Stimulated activated CD8-positive, alpha-beta memory T cell treated with anti-CD3 and anti-CD28 coated beads, Interleukin-15, amount 100 ng/mL, for 1 hour (primary cell): Measurements from ENCODE around the gene CSTB.

ENCODE experiments used
- DNase-seq: peaks from one replicate; pipeline ENCODE4 v3.0.0-alpha.2; 2020; ENCODE audit warnings: low read depth

The CSTB gene

DNA sequence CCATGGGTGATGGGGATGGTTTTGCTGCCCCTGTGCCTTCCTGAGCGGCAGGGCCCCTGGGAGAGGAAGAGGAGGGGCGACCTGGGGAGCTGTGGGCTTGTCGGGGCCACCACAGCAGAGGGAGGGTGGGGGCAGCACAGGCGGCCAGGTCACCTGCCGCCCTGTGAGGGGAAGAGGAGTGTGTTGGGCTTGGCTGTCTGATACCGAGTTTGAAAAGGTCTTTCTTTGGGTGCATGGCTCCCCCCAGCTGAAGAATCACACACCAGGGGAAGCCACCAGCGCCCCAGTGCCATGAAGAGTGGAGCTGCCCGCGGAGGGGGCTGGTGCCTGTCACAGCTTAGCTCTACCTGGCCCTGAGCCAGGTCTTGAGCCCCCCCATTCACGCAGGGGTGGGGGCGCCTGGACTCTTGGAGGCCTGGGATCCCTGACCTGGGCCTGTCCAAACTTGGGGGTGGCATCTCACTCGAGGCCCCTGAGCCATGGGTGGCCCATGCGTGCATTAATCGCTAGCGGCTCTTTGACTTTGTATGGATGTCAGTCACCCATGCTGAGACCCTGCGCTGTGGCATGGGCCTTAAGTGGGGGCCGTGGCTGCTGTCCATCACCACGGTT, 26.4 kb downstream of the CSTB start:
- DNase-seq: no peak

GRCh38 chr21:43748622-43749021, 27.5 kb downstream of the CSTB start:
- DNase-seq: no peak

GRCh38 chr21:43745772-43746517, 30.2 kb downstream of the CSTB start:
- DNase-seq: no peak

GRCh38 chr21:43744725-43745124, 31.4 kb downstream of the CSTB start:
- DNase-seq: no peak

DNA sequence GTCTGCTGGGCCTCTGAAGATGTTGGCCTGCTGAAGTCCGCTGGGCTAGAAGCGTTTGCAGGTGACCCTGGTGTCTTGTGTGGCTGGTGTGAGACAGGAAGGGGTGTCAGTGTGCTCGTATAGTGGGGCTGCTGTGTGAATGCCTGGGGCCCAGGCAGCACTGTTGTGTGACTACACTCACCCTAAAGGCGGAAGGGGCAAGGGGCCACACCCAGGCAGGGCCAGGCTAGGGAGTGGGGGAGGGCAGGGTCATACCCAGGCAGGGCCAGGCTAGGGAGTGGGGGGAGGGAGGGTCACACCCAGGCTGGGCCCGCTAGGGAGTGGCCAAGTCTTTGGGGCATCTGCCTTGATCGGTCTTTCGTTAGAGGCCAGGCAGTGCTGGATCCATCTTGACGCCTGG, 32.2 kb downstream of the CSTB start:
- DNase-seq: no peak

DNA sequence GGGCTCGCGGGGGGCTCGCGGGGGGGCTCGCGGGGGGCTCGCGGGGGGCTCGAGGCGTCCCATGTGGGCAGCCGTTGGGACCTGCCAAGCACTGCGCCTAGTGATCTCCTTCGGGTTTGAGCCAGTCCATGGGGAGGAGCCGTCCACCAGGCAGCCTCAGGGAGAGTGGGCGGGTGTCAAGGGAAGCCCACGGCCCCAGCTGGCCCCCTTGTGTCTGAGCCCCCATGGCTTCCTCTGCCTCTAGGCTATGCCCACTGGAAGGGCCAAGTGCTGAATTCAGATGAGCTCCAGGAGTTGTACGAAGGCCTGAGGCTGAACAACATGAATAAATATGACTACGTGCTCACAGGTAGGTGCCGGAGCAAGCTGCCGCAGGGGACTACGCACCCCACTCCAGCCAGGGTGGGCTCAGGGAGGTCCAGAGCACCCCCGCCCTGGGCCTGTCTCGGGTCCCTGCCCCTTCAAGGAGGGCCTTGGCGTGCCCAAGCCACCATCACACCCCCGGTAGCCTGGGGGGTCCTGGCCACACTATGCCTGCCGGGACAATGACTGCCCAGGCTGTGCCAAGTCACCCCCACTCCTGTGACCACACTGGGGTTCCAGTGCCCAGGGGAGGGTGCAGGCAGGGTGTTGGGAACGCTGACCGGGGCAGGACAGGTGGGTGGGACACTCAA, 34.5 kb downstream of the CSTB start:
- DNase-seq: no peak

GRCh38 chr21:43740497-43741156, 35.5 kb downstream of the CSTB start:
- DNase-seq: no peak

DNA sequence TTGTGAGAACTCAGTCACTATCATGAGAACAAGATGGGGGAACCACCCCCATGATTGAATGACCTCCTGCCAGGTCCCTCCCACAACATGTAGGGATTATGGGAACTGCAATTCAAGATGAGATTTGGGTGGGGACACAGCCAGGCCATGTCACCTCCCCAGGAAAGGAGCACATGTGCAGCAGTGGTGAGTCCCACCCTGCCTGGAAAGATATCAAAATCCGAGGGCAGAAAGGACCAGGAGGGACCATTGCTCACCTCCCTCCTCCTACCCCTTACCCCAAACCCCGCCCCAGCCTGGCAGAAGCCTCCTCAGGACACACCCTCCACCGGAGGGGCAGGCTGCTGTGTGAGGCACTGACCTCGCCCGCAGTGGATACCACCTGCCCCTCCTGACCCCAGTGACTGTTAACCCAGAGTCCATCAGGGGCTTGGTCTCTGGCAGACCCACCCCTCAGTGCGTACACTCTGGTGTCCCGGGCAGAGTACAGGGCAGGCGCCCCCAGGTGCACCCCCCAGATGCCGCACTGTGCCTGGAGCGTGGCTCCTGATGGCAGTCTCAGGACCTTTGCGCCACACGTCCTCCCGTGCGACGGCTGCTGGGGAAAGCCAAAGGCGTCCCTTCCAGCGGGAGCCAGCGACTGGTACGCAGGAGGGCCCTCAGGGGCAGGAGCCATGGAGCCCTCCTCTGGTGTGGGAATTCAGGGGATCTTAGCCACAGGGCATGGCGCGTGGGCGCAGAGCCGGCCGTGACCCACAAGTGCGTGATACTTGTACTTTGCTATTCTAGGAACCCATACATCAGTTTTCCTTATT, 36.3 kb downstream of the CSTB start:
- DNase-seq: no peak

DNA sequence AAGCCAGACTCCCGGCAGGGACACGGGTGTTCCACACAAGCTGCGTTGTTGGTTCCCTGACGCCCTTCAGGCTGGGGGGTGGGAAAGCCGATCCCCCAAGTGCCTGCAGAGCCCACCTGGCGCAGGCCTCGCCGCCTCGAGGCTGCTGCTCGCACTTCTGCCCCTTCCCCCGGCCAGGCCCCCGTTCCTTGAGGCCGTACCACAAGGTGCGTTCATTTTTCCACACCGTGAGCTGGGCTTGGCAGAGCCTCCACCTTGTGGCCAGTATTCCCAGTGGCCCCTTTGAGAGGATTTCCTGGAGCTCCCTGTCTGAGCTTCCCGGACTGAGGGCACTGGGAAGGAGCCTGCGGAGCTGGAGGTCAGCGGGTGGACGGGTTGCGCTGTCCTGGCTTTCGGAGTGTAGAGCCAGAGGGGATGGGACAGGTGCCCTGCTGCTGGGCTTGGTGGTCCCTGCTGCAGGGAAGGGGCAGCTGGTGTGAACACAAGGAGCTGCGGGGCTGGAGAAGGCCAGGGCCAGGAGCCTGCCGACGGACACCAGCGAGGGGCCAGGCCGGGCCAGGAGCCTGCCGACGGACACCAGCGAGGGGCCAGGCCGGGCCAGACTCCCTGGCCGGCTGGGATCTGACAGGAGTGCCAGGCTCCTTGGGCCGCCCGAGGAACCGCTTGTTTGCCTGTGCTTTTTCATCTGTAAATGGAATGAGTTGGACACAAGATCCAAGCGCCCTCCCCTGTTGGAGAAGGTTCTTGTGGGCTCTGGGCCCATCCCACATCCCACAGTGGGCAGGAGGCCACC, 38.8 kb downstream of the CSTB start:
- no peak for DNase-seq

- DNase-seq: no peak
Measured at GRCh38 chr21:43736224-43736883, 39.8 kb downstream of the CSTB start.

DNA sequence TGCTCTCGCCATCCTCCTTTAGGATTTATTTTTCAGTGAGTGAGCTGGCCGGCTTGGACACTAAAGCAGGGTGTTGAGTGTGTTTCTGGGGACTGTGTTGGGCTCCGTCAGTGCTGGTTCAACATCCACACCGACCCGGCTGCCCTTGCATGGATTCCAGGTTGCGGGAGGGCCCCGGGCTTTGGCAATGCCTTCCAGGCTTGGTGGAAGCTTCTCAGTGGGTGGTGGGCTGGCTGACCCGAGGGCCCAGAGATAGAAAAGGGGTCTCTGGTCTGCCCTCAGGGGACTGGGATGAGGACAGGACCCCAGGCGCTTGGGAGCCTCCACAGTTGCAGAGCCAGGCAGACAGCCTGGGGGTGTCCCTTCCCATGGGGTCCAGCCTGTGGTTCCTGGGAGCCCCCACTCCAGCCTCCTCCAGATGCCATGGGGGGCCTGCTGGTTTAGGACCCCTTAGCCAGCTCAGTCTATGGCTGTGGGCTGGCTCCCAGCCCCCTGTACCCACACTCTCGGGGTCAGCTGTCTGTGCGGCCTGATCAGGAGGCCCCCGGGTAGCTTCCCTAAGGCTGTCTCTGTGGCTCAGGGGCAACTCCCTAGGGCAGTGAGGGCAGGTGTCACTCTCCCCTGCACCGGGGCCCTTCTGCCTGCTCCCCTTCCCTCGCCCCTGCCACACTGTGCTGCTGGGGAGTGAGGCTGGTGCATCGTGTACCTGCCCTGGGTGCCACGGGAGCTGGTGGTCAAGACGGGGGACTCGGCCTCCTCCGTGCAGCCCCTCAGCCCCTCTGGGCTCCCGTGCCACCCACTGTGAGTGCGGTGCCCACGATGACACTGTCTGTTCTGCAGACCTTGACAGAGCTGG, 40.6 kb downstream of the CSTB start:
- DNase-seq: no peak

DNA sequence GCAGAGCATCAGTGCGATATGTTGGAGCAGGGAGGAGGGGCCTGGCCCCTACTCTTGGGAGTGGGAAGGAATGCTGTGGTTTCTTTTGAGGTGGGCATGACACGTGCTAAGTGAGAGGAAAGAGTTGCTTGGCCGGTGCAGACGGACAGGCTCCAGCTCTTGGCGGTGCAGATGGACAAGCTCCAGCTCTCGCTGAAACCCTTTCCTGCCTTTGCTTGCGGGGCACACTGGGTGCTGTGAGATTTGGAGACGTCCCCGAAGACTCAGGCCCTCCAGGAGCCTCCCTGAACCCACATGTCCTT, 41.2 kb downstream of the CSTB start:
- DNase-seq: no peak

DNA sequence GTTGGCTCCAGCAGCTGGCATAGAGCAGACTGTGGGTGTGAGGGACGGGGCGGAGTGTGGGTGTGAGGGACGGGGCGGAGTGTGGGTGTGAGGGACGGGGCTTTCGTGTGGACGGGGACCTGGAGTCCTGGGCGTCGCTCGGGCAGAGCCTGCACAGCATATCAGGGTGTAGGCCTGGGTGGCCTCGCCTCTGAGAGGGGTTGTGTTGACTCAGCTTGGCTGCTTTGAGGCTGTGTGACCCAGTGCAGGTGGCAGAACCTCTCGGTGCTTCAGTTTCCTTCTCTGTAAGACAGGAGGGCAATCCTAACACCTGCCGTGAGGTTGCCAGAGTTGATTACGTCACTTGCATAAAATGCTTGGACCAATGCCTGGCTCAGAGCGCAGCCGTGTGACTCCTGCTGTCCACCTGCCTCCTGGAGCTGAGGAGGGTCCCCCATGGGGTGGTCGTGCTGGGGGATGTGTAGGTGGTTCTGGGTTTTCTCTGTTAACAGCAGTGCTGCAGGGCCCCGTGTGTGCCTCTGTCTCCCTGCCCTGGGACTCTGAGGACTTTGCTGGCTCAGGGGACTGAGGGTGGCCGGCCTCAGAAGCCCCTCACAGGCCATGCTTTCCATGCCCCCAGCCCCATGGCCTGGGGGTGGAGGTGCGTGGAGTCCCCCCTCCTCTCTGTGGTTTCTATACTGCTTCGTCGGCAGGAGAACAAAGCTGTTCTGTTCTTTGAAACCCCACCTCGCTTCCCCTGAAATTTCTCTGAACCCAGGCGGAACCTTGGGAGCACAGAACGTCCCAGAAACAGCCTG, 41.8 kb downstream of the CSTB start:
- DNase-seq: no peak

DNA sequence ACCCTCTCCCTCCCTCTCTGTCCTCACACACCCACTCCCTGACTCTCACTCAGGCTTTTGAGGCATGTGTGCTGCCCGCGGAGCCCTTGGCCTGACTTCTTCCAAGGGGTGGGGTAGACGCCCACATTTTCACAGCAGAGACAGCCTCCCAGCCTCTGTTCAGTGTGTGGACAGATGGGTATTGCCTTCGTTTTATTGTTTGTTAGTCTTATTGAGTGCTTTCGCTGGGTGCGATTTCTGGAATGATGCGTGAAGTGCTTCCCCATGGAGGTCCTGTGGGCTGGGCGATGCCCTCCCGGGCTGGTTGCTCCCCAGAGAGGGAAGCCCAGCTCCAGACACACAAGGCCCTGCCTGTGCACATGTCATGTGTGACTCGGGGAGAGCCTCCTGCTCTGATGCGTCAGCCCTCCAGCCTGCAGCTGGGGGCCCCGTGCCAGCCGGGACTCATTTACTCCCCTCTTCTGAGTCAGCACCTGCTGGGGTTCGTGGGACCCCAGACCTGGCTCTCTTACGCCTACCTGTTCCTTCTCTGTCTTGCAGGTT, 42.5 kb downstream of the CSTB start:
- DNase-seq: no peak

GRCh38 chr21:43733060-43733459, 43.0 kb downstream of the CSTB start:
- no peak for DNase-seq

DNA sequence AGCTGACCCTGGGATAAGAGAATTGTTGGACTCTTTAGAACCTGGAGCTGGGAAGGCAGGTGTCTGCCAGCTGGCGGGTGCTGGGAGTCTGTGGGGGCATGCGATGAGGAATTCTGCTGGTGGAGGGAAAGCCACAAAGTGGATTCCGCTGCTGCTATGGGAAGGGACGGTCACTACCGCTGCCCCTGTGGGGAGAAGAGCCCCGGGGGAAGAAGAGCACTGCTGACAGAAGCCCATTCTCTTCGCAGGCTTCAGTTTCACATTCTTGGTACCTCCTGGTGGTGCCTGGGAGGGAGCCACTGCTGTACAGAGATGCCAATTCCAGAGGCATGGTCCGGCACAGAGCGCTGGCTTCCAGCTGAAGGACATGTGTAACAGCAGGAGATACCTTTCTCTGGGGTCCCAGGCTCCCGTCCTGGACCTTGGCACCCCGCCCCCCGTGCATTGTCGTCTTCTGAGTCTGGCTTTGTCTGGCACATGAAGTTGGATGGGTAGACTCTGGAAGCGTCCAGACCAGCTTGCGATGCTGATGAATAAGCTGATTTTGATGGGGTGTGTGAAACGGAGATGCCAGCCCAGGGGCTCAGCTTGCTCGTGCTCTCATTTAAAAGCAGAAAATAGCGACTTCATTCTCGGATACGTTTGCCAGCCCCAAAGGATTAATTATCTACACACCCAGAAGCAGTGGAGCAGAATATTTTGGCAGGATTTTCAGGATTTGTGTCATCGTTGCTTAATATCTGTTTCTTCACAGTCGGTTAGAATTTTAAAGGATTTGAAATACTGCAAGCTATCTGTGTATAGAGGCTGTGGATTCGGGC, 44.0 kb downstream of the CSTB start:
- no peak for DNase-seq

DNA sequence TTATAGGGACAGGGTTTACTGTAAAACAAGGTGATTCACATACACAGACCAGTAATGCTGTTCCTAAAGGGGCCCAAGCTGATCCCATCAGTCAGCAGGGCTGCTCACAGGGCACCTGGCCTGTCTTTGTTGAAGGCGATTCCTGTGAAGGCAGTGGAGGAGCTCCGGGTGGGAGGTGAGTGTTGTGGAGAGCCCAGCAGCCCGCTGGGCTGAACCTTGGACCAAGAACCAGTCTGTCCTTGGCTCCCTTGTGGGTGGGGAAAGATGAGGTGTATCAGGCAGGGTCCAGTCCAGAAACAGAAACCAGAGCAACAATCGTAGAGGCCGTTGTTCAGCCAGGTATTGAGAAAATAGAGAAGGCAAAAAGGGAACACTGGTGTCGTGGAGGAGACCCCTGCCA, 44.6 kb downstream of the CSTB start:
- no peak for DNase-seq
